Raji (cell line): ENCODE measurements around the gene UBXN10.

Source experiments
- POLR2A ChIP-seq: IDR thresholded peaks from 2 replicates; pipeline ENCODE4 v1.6.1; 2011; ENCODE audit warnings: low read depth, low read length, control low read depth; ENCODE audit not compliant: insufficient read depth

UBXN10 gene

DNA sequence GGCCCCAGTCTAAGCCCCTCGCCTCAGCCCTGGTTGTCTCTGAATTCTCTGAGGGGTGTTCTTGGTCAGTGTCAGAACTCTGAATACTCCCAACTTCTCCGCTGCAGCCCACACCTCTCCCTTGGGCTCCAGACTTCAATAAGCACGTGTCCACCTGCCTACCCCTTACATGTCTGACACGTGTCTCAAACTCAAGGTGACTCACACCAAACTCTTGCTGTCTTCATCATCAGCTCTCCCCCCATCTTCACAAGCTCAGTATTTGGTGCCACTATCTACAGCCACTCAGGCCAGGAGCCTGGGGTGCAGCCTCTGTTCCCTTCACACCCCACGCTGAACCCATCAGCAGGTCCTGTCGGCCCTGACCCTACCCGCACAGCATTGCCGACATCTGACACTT is 18.8 kb upstream of the UBXN10 start:
- TF ChIP-seq POLR2A, result no peak

DNA sequence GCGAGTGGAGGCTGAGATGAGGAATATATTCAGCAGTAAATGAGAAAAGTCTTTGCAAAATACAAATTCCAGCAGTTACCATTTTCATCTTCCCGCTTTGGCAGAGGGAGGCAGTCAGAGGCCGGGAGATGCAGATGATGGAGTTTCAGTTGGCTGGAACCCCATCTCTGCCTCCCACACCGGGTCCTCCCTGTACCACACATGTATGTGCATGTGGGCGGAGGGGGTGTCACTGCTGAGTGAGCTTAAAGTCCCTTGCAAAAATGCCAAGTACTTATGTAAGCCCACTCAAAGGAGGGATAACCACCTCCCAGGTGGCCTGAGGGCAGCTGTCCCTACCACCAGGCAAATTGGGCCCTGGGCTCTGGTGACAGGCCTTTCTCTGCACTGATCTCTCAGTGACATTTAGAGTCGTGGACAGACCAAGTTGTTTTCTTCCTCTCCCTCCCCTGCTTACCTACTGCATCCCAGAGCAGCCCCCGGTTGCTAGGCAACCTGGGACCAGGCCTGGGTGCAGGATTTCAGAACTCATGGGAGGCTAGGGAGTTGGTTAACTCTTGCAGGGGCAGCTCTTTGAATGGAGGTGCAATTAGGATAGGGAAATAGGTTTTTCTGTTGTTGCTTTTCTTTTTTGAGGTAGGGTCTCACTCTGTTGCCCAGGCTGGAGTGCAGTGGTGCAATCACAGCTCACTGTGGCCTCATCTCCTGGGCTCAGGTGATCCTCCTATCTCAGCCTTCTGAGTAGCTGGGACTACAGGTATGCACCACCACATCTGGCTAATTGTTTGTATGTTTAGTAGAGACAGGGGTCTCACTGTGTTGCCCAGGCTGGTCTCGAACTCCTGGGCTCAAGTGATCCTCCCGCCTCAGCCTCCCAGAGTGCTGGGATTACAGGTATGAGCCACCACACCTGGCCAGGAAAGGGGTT is 17.1 kb upstream of the UBXN10 start:
- TF ChIP-seq POLR2A, result no peak

DNA sequence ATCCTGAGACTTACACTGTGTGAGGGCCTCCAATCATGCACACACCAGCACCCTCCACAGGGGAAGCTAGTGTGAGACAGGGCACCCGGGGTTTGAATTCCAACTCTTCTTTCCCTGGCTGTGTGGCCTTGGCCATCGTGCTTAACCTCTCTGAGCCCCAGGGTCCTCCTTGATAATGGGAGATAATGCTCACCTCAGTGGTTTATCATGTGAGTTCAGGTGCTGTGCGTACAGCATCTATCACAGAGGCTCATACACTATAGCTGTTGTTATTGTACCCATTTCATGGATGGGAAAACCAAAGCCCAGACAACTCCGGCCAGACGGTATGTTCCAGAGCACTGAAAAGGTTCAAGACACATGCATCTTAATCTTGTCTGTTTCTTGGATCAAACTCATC is 16.0 kb upstream of the UBXN10 start:
- no peak for TF ChIP-seq POLR2A

DNA sequence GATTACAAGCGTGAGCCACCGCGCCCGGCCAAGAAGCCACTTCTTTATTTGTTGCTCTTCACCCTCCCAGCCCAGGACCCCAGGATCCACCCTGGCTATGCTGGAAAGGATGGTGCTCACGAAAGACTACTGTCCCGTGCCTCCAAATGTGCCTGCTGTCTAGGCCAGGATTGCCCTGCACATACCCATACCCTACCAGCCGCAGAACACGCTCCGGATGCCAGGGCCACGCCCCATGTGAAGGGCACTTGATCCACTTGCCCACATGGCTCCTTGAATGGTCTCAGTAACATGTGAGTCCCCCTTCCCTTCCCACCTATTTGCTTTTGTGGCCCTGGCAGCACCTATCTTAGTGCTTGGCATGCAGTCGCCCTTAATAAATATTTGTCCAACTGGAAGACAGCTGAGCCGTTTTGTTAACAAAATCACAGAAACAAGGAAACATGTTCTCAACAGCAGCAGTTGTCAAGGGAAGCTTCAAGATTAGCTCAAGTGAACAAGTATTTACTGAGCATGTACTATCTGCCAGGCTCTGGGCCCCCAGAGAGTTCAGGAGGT is 13.8 kb upstream of the UBXN10 start:
- no peak for TF ChIP-seq POLR2A

DNA sequence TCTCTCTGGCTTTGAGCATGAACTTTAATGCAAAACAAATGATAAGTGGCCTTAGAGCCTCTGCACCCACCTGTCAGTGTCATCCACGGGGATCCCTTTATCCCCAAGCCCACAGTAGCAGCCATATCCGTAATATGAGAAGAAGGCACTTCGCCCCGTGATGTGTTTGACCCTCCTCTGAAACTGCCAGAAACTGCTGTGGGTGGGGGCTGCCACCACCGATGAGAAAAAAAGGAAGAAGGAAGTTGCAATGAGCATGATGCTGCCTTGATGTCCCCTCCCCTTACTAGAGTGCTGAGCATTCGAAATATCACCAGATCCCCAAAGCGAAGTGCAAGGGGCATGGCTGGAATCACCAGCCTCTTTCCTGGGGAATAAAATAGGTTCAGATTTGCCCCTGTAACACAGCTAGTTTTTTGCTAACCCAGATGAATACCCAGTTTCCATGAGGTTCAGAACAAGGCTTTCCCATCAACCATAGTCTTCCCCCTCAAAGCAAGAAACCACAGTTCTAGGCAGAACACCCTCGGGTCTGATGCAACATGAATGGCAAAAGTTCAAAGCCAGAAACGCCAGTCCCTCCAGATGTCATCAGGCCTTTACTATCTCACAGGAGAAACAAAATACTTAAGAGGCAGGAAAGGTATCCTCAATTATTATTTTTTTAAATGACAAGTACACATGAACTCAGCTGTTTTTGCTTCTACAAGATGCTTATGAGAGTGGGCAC is 10.8 kb upstream of the UBXN10 start:
- no peak for TF ChIP-seq POLR2A

DNA sequence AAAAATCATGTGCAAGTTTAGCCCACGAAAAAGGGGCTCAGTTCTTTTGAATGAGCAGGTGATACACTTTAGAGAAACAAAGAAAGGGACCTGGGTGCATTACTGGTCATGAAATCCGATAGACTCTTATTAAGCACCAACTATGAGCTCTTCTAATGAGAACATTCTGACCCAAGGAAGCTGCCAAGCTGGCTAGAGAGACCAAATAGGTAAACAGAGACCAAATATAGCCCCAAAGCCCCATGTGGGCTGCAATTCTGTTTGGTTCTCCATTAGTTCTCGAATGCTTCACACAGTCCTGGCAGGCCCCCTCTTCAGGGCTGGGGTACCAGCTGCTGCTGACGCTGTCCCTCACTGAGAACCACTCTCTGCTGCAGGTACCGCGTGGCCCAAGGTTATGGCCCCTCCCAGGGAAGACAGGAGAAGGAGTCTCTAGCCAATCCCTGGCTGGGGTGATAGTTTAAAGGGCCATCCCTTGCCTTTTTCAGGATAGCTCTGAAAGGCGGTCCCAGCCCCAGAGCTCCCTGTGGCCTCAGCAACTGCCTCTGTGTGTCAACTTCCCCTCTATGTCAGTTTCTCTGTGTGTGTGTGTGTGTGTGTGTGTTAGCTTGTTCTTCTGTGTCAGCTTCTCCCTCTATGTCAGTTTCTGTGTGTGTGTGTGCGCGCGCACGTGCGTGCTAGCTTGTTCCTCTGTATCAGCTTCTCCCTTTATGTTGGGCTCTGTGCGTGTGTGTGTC is 7.1 kb upstream of the UBXN10 start:
- no peak for TF ChIP-seq POLR2A

DNA sequence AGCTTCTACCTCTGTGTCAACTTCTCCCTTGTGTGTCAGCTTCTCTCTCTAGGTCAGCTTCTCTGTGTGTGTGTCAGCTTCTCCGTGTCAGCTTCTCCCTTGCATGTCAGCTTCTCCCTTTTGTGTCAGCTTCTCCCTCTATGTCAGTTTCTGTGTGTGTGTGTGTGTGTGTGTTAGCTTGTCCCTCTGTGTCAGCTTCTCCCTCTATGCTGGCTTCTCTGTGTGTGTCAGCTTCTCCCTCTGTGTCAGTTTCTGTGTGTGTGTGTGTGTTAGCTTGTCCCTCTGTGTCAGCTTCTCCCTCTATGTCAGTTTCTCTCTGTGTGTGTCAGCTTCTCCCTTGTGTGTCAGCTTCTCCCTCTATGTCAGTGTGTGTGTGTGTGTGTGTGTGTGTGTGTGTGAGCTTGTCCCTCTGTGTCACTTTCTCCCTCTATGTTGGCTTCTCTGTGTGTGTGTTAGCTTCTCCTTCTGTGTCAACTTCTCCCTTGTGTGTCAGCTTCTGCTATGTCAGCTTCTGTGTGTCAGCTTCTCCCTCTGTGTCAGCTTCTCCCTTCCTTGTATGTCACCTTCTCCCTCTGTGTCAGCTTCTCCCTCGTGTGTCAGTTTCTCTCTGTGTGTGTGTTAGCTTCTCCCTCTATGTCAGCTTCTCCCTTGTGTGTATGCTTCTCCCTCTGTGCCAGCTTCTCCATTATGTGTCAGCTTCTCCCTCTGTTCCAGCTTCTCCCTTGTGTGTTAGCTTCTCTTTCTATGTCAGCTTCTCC is 6.3 kb upstream of the UBXN10 start:
- no peak for TF ChIP-seq POLR2A

DNA sequence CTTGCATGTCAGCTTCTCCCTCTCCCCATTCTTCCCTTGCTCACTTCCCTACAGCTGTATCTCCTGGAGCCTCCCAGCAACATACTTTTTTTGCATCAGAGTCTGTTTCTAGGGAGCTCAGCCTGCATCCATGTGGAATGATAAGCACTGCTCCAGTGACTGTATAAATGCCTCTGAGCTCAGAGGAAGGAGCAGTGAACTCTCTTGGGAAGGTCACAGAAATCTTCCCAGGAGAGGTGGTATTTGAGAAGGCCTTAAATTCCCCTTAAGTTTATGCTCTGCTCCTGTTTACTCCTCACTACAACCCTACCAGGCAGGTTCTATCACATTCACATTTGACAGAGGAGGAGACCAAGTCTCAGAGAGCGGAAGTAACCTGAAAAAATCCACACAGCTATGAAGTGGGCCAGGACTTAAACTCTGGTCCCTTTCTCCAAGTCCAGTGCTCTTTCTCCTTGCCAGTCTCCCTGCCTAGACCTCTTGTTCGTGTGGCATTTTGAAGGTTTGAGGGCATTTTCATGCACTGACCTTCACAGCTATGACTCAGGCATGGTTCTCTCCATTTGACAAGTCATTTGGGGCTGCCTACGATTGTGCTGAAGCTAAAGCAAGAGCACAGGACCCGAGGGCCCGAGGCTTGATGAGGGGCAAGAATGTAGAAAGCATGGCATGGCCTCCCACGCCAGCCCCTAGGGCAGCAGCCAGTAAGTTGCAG is 5.6 kb upstream of the UBXN10 start:
- TF ChIP-seq POLR2A, result no peak

DNA sequence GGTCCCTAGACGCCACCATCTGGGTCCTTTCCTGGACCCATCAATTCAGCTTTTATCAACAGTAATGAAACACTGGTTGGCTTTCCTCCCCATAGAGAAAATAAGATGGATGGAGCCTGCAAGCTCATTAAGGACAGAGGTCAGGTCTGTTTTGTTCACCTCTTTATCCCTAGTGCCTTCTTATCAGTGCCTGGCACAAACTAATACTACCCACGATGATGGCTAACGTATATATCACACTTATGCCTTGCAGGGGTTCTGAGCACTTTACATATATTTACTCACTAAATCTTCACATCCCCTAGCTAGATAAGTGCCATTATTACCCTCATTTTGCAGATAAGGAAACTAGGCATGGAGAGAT is 5.1 kb upstream of the UBXN10 start:
- no peak for TF ChIP-seq POLR2A

DNA sequence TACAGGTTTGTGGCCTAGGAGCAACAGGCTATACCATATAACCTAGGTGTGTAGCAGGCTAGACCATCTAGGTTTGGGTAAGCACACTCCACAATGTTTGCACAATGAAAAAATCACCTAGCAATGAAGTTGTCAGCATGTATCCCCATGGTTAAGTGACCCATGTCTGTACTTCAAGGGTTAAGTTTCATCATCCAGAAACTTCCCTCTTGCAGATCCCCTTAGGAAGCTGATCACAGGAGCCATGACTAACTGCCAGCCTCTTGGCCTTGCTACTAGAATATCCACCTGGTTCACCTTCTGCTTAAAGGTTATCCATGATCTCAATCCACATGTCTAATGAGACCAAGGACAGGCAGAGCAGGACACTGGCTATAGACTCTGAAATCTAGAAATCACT is 3.5 kb upstream of the UBXN10 start:
- TF ChIP-seq POLR2A, result no peak

DNA sequence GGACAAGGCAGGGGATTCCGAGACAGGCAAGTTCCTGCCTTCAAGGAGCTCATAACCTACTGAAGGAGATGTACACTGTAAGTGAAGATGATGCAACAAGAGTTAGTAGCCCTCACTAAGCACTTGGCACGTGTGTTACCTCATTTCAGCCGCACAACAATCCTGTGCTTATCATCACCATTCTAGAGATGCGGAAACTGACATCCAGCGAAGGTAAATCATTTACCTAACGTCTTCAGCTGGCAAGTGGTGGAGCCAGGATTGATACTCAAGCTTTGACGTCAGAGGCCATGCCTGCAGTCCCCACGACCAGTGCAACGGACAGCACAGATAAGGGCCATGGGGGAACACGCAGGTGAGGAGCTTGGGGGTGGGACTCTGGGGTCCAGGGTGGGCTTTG is 2.9 kb upstream of the UBXN10 start:
- TF ChIP-seq POLR2A, result no peak

DNA sequence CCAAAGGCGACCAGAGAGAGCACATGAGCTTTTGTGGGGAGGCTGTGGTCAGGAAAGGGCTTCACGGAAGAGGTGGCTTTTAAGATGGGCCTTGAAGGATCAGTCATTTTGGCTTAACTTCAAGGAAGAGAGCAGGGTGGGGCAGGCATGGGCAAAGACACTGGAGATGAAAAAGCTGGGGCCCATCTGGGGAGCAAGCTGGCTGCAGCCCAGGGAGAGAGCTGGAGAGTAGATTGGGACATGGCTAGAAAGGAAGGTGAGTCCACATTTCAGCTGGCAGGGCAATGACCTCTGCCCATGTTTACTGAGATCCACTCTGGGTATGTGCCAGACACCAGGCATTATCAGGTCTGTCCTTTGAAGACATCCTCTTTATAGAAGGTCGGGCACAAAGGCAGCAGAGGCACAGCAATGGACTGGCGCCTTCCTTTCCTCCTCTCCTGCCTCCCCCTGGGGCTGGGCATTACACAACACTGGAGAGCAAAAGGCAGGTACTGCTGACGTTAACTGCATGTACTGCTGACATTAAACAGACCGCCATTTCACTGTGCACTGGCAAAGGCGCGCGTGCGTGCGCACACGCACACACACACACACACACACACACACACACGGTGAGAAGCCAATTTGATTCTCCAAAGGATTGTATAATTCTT is 2.2 kb upstream of the UBXN10 start:
- TF ChIP-seq POLR2A, result no peak

DNA sequence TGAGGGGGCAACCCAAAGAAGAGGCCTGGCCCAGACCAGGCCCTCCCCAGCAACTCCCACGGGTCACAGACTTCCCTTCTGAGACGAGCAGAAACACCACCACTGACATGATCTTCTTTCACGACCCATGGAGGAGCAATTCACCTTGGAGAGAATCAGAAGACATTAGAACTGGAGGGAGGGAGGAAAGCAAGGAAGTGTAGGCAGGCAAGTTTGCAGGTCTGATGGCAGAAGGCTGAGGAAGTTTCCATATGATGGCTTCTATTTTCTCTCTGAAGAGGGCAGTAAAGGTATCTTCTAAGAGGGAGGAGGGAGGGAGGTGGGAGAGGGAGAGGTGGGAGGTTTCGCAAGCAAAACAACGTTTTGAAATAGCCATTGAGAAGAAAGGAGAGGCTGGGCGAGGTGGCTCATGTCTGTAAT is 1.4 kb upstream of the UBXN10 start:
- TF ChIP-seq POLR2A, result no peak
